Loucy (cell line): Measurements from ENCODE around the gene TEN1.

ENCODE experiments used
- H2AFZ ChIP-seq: fragments of 200-600 bp; sonication (generic); 2 replicates; pipeline ENCODE4 v1.6.0; 2016; ENCODE audit warnings: antibody characterized with exemption, mild to moderate bottlenecking, low read length, moderate library complexity
- H3F3A ChIP-seq: fragments of 200-600 bp; 2 replicates; pipeline ENCODE4 v1.6.0; 2016; ENCODE audit warnings: antibody characterized with exemption, low read depth, mild to moderate bottlenecking
- H3K27me3 ChIP-seq: fragments of 200-600 bp; sonication (generic); 2 replicates; pipeline ENCODE4 v1.6.1; 2014; ENCODE audit warnings: low read length, mild to moderate bottlenecking; ENCODE audit not compliant: insufficient read depth, poor library complexity, severe bottlenecking
- H3K36me3 ChIP-seq: fragments of 200-600 bp; sonication (generic); 2 replicates; pipeline ENCODE4 v1.6.1; 2016; ENCODE audit warnings: low read length; ENCODE audit not compliant: insufficient read depth
- H3K4me1 ChIP-seq: fragments of 200-600 bp; sonication (generic); 2 replicates; pipeline ENCODE4 v1.5.1; 2014; ENCODE audit warnings: low read length, mild to moderate bottlenecking; ENCODE audit not compliant: insufficient read depth, poor library complexity, severe bottlenecking
- H3K4me2 ChIP-seq: fragments of 200-600 bp; sonication (generic); 2 replicates; pipeline ENCODE4 v1.6.0; 2014; ENCODE audit warnings: antibody characterized with exemption, low read length, low read depth, mild to moderate bottlenecking; ENCODE audit not compliant: poor library complexity, severe bottlenecking
- H3K4me3 ChIP-seq: fragments of 200-600 bp; sonication (generic); 2 replicates; pipeline ENCODE4 v1.5.1; 2014; ENCODE audit warnings: low read length, mild to moderate bottlenecking, mixed read lengths; ENCODE audit not compliant: poor library complexity, severe bottlenecking
- H3K79me2 ChIP-seq: fragments of 200-600 bp; sonication (generic); 2 replicates; pipeline ENCODE4 v1.6.1; 2014; ENCODE audit warnings: low read length; ENCODE audit not compliant: insufficient read depth
- H3K9ac ChIP-seq: fragments of 200-600 bp; sonication (generic); 2 replicates; pipeline ENCODE4 v1.6.0; 2014; ENCODE audit warnings: mild to moderate bottlenecking, low read depth, low read length, moderate library complexity; ENCODE audit not compliant: poor library complexity, severe bottlenecking
- H3K9me2 ChIP-seq: fragments of 200-600 bp; sonication (generic); replicated peaks from 2 replicates; pipeline ENCODE4 v1.6.1; 2016; ENCODE audit warnings: low read depth, low read length, mixed read lengths
- H3K9me3 ChIP-seq: fragments of 200-600 bp; sonication (generic); 2 replicates; pipeline ENCODE4 v1.6.1; 2014; ENCODE audit warnings: mild to moderate bottlenecking, antibody characterized with exemption, low read length, low read depth; ENCODE audit not compliant: insufficient read depth
- H4K20me1 ChIP-seq: fragments of 200-600 bp; sonication (generic); 2 replicates; pipeline ENCODE4 v1.6.0; 2014; ENCODE audit warnings: antibody characterized with exemption, low read length, mild to moderate bottlenecking; ENCODE audit not compliant: insufficient read depth, poor library complexity, severe bottlenecking
- EZH2phosphoT487 ChIP-seq: fragments of 200-600 bp; IDR thresholded peaks from 2 replicates; pipeline ENCODE4 v1.6.1; 2018; ENCODE audit warnings: antibody characterized with exemption, mild to moderate bottlenecking, moderate library complexity, borderline replicate concordance
- TF ChIP-seq, protein P1 (sequence below): fragments of 200-600 bp; sonication (generic); conservative IDR thresholded peaks from 2 replicates; pipeline ENCODE4 v1.5.1; 2014; ENCODE audit warnings: mild to moderate bottlenecking, antibody characterized with exemption, low read length

Gene TEN1

DNA sequence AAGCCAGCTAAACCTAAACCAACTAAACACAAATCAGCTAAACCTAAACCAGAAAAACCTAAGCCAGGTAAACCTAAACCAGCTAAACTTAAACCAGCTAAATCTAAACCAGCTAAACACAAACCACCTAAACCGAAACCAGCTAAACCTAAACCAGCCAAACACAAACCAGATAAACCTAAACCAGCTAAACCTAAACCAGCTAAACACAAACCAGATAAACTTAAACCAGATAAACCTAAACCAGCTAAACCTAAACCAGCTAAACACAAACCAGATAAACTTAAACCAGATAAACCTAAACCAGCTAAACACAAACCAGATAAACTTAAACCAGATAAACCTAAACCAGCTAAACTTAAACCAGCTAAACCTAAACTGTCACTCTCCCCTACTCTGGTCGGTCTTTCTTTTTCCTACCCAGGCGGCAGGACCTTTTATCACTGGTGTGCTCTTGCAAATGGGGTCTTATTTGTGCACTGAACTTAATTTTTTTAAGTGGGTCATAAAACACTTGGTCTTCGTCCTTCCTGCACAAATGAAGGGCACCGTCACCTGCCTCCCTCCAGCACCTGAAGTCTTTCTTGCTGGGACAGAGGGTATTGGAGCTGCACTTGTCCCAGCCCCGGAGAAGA is 40.9 kb downstream of the TEN1 start:
- Histone ChIP-seq H3K9me2 (no peaks in the 10 kb centered on the region), H4K20me1 (no peaks in the 10 kb centered on the region), H3K79me2 (no peaks in the 10 kb centered on the region), H3K9ac (no peak overlapping the region), H2AFZ (no peak overlapping the region), H3K27me3 (no peaks in the 10 kb centered on the region), H3K36me3 (no peaks in the 10 kb centered on the region), H3K9me3 (no peaks in the 10 kb centered on the region), H3K4me1 (peaks cover 11% of the 10 kb centered on the region), H3F3A (no peaks in the 10 kb centered on the region), H3K4me2 (no peak overlapping the region), H3K4me3 (no peak overlapping the region)
- TF ChIP-seq, protein P1, sequence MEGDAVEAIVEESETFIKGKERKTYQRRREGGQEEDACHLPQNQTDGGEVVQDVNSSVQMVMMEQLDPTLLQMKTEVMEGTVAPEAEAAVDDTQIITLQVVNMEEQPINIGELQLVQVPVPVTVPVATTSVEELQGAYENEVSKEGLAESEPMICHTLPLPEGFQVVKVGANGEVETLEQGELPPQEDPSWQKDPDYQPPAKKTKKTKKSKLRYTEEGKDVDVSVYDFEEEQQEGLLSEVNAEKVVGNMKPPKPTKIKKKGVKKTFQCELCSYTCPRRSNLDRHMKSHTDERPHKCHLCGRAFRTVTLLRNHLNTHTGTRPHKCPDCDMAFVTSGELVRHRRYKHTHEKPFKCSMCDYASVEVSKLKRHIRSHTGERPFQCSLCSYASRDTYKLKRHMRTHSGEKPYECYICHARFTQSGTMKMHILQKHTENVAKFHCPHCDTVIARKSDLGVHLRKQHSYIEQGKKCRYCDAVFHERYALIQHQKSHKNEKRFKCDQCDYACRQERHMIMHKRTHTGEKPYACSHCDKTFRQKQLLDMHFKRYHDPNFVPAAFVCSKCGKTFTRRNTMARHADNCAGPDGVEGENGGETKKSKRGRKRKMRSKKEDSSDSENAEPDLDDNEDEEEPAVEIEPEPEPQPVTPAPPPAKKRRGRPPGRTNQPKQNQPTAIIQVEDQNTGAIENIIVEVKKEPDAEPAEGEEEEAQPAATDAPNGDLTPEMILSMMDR = no peak
- no peak for TF ChIP-seq EZH2phosphoT487

DNA sequence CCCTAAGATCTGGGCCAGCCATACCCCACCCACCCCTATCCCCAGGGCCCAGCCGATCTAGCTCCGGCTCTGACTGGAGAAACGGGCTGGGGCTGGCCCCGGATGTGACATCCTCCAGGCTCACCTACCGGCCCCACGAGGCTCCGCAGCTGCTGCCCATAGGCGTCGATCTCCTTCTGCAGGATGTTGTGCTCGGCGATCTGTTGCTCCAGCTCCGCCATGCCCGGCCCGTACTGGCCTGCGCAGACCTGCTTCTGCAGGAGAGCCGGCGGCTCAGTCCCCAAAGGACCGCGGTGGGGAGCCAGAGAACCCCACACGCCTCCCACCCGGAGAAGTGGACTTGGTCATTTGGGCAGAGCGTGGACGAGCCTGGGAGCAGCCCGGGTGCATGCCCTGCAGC is 43.2 kb downstream of the TEN1 start:
- no peak overlapping the region for H3K9ac ChIP-seq
- no peaks in the 10 kb centered on the region for H3K9me2 ChIP-seq
- no peaks in the 10 kb centered on the region for H3F3A ChIP-seq
- H3K4me3 ChIP-seq = no peak overlapping the region
- no peaks in the 10 kb centered on the region for H3K36me3 ChIP-seq
- H3K4me1 ChIP-seq = peaks cover 11% of the 10 kb centered on the region
- no peaks in the 10 kb centered on the region for H3K9me3 ChIP-seq
- no peak overlapping the region for H2AFZ ChIP-seq
- H3K27me3 ChIP-seq = no peaks in the 10 kb centered on the region
- TF ChIP-seq, protein P1 = no peak
- TF ChIP-seq EZH2phosphoT487 = no peak
- no peaks in the 10 kb centered on the region for H3K79me2 ChIP-seq
- no peak overlapping the region for H3K4me2 ChIP-seq
- no peaks in the 10 kb centered on the region for H4K20me1 ChIP-seq

DNA sequence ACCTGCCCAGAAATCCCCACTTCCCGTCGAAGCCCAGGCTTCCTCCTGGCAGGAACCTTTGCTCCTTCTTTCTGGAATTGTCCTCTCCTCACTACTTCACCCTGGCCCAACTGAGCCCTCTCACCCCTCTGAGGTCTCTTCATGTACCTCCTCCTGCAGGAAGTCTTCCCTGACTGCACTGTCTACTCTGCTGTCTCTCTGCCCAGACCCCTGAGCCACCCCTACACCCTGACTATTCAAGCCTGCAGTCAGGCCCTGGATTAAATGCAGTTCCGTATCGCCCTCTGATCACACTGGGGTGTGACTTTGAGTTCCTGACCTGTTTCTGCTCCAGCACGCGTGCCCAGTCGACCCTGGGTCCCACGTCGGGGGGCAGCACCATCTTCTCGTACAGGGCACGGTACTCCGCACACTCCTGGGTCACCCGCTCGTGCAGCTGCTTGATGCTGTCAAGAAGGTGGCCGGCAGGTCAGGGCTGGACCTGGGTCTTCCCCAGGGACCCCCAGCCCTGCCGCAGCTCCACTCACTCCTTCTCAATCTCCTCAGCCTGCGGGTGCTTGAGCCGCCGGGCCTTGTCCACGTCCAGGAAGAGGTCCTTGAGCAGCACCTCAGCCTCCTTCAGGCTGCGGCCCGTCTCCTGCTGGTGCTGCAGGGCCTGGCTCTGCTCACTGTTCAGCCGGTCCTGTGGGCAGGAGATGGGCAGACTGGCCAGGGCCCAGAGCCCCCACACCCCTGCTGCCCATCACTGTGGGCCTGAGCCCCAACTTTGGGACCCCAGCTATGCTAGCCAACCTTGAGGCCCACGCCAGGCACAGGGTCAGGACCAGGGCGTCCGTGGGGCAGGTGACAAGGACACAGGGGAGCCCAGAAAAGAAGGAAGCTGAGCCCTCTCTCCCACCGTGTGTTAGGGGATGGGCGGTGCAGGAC is 44.2 kb downstream of the TEN1 start:
- Histone ChIP-seq H3K9me3 (no peaks in the 10 kb centered on the region), H3F3A (no peaks in the 10 kb centered on the region), H3K9ac (no peak overlapping the region), H3K36me3 (no peaks in the 10 kb centered on the region), H3K79me2 (no peaks in the 10 kb centered on the region), H3K9me2 (no peaks in the 10 kb centered on the region), H4K20me1 (no peaks in the 10 kb centered on the region), H3K27me3 (no peaks in the 10 kb centered on the region), H3K4me2 (no peak overlapping the region), H3K4me1 (peaks cover 13% of the 10 kb centered on the region), H3K4me3 (no peak overlapping the region), H2AFZ (no peak overlapping the region)
- TF ChIP-seq, protein P1 = no peak
- no peak for TF ChIP-seq EZH2phosphoT487
